Activated T-helper 17 cell treated with anti-CD3 and anti-CD28 coated beads, Interleukin-2, amount 50 U/mL, for 72 hours (primary cell): Measurements from ENCODE around the gene CAMKMT. TPM values are rescaled to one million over a fixed set of nuclear protein-coding genes. Genes with fewer than 3 reads are reported as not detected.

ENCODE experiments used
- ATAC-seq: fragments of 150-1000 bp; cut with Tn5 transposase; replicated peaks from 2 replicates; pipeline ENCODE4 v1.10.0; 2021; ENCODE audit warnings: mild to moderate bottlenecking, moderate library complexity
- H3K27ac Mint-ChIP-seq: one replicate; pipeline ENCODE4 v1.8.0; 2022; ENCODE audit warnings: mixed read lengths
- H3K27me3 Mint-ChIP-seq: one replicate; pipeline ENCODE4 v1.8.0; 2022; ENCODE audit warnings: mixed read lengths
- H3K36me3 Mint-ChIP-seq: one replicate; pipeline ENCODE4 v1.8.0; 2022; ENCODE audit warnings: low read depth, mild to moderate bottlenecking, mixed read lengths
- H3K4me1 Mint-ChIP-seq: one replicate; pipeline ENCODE4 v1.8.0; 2022; ENCODE audit warnings: mixed read lengths
- H3K4me3 Mint-ChIP-seq: one replicate; pipeline ENCODE4 v1.8.0; 2022; ENCODE audit warnings: mild to moderate bottlenecking, mixed read lengths
- H3K9me3 Mint-ChIP-seq: one replicate; pipeline ENCODE4 v1.8.0; 2022; ENCODE audit warnings: mixed read lengths
- total RNA-seq, 2 donors: library from RNA; stranded (reverse); gene quantifications; one replicate each; pipeline ENCODE4 v1.2.3, GENCODE V29; 2022

CAMKMT gene
- total RNA-seq, 2 donors from 2014 or later = 13.4 TPM

DNA sequence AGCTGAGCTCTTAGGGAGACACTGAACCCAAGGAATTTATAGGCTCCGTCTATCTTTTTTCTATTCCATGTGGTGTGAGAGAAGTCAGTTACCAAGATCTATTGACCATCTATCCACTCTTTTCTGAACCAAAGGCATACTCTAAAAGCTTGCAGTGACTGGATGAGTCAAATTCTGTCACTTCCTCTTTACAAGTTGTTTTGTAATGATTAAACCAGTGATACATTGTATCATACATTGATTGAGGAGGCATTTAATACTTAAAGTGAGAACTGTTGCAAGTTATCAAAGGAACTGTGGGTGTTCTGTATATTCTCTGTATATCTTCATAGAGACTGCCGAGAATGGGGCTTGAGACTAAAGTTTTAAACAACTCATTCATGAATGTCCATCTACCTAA is 188.8 kb downstream of the CAMKMT start:
- peak; percentile 68 for ATAC-seq
- H3K36me3 Mint-ChIP-seq = no peaks in the 10 kb centered on the region
- no peak overlapping the region for H3K27ac Mint-ChIP-seq
- H3K27me3 Mint-ChIP-seq = no peaks in the 10 kb centered on the region
- H3K9me3 Mint-ChIP-seq = no peaks in the 10 kb centered on the region
- peaks cover 5% of the 10 kb centered on the region for H3K4me1 Mint-ChIP-seq
- H3K4me3 Mint-ChIP-seq = no peak overlapping the region

DNA sequence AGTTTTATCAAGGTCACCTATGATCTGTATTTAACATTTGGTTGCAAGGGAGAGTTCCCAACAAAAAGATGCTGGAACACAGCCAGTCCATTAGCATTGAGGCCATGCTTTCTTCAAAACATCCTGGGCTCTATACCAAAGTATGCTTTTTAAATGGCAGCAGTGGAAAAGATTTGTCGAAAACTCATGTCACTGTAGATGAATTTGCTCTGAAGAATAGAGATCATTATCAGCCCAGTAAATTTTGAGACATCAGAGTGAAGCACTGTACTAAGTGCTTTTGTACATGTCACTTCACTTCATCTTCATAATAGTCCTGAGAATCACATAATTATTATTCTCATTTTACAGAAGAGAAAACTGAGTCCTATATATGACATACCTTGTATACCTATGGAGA is 189.8 kb downstream of the CAMKMT start:
- no peak overlapping the region for H3K4me3 Mint-ChIP-seq
- peaks cover 5% of the 10 kb centered on the region for H3K4me1 Mint-ChIP-seq
- H3K36me3 Mint-ChIP-seq = no peaks in the 10 kb centered on the region
- no peak for ATAC-seq
- no peaks in the 10 kb centered on the region for H3K27me3 Mint-ChIP-seq
- H3K27ac Mint-ChIP-seq = no peak overlapping the region
- no peaks in the 10 kb centered on the region for H3K9me3 Mint-ChIP-seq

DNA sequence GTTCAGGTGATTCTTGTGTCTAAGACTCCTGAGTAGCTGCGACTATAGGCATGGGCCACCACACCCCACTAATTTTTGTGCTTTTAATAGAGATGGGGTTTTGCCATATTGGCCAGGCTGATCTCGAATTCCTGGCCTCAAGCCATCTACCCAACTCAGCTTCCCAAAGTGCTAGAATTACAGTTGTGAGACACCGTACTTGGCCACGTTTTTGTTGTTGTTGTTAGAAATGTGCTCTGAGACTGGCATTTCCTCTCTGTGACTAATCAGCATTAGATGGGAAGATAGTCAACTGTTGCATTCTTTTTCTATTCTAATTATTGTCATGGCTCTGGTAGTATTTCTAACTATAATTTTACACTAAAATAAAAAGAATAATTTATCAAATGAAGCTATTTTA is 191.7 kb downstream of the CAMKMT start:
- no peak overlapping the region for H3K27ac Mint-ChIP-seq
- no peak overlapping the region for H3K4me3 Mint-ChIP-seq
- H3K9me3 Mint-ChIP-seq = no peaks in the 10 kb centered on the region
- peaks cover 13% of the 10 kb centered on the region for H3K36me3 Mint-ChIP-seq
- H3K27me3 Mint-ChIP-seq = no peaks in the 10 kb centered on the region
- H3K4me1 Mint-ChIP-seq = peaks cover 5% of the 10 kb centered on the region
- no peak for ATAC-seq

DNA sequence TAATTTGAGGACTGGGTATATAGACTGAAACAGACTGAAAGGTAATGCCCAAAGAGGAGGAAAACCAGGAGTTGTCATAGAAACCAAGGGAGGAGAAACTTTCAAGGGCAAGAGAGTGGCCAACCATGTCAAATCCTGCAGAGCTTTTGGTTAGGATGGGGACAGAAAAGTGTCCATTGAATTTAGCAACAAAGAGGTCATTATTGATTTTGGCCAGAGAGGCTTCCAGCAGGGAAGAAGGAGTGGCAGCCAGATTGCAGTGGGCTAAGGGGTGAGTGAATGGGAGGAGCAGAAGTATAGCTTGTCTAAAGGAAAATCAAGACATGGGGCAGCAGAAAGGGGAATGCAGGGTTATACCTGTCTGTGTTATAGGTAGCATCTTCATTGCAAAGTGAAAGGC is 194.0 kb downstream of the CAMKMT start:
- H3K4me1 Mint-ChIP-seq = peaks cover 5% of the 10 kb centered on the region
- H3K27ac Mint-ChIP-seq = no peak overlapping the region
- peaks cover 15% of the 10 kb centered on the region for H3K36me3 Mint-ChIP-seq
- H3K4me3 Mint-ChIP-seq = no peak overlapping the region
- no peaks in the 10 kb centered on the region for H3K9me3 Mint-ChIP-seq
- ATAC-seq = no peak
- H3K27me3 Mint-ChIP-seq = no peaks in the 10 kb centered on the region

DNA sequence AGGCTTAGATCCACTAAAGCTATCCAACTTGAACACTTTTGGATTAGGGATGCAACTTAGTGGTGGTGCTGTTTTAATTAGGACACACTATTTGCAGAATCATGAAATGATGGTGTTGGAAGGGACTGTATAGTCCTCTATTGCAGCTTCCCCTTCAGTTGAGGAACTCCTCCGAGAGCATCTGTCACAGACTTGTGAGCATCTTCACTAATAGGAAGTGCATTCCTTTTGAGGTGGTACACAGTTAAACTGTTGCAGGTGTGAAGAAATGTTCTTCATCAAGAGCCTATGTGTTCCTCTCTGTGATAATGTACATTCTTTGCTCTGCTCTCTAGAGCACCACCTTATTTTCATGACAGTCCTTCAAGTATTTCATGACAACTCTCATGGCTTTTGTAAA is 197.4 kb downstream of the CAMKMT start:
- no peak overlapping the region for H3K4me3 Mint-ChIP-seq
- H3K9me3 Mint-ChIP-seq = no peaks in the 10 kb centered on the region
- H3K27me3 Mint-ChIP-seq = no peaks in the 10 kb centered on the region
- no peak overlapping the region for H3K27ac Mint-ChIP-seq
- peaks cover 15% of the 10 kb centered on the region for H3K36me3 Mint-ChIP-seq
- no peak for ATAC-seq
- peaks cover 5% of the 10 kb centered on the region for H3K4me1 Mint-ChIP-seq

DNA sequence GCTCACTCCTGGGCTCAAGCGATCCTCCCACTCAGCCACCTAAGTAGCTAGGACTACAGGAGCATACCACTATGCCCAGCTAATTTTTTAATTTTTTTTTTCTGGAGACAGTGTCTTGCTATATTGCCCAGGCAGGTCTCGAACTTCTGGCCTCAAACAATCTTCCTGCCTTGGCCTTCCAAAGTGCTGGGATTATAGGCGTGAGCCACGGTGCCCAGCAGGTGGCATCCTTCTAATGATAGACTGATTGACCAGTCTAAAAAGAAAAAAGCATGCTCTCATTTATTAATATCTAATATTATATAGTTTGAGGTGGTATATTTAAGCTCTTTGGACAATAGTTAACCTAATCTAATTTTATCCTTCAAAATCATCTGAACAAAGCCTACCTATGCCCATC is 198.6 kb downstream of the CAMKMT start:
- Mint-ChIP-seq H3K27me3 (no peaks in the 10 kb centered on the region), H3K9me3 (no peaks in the 10 kb centered on the region), H3K4me1 (peaks cover under 1% of the 10 kb centered on the region), H3K4me3 (no peak overlapping the region), H3K27ac (no peak overlapping the region), H3K36me3 (peaks cover 15% of the 10 kb centered on the region)
- ATAC-seq = no peak

DNA sequence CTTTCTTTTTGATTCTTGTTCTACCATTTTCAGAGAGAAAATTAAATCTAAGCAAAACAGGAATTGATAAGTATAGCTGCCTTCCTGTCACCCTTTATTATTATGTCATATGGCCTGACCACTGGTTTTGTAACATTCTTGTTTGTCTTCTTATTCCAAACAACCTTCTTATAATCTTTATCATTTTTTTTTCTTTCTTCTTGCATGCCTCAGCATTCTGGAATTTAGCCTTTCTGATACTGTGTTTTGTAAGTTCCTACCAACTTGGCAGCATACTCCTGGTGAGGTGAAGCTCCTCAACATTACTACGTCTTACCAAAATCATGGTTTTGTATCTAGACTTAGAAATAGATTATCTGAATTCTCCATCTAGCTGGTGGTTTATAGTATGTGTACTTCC is 199.2 kb downstream of the CAMKMT start:
- no peak overlapping the region for H3K4me3 Mint-ChIP-seq
- H3K4me1 Mint-ChIP-seq = no peaks in the 10 kb centered on the region
- H3K27me3 Mint-ChIP-seq = no peaks in the 10 kb centered on the region
- H3K27ac Mint-ChIP-seq = no peak overlapping the region
- ATAC-seq = no peak
- no peaks in the 10 kb centered on the region for H3K9me3 Mint-ChIP-seq
- H3K36me3 Mint-ChIP-seq = peaks cover 15% of the 10 kb centered on the region

DNA sequence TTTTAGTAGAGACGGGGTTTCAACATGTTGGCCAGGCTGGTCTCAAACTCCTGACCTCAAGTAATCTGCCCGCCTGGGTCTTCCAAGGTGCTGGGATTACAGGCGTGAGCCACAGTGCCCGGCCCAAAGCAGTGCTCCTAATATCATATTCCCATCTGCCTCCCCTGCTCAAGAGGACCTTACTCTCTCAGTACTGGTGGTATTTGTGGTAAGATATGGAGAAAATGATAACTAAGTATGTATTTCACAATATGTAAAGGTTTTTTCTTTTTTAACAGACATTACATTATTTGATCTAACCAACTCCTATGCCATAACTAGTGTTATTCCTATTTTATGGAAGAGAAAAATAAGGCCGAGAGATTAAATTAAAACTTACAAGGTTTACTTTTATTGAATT is 201.0 kb downstream of the CAMKMT start:
- no peaks in the 10 kb centered on the region for H3K4me1 Mint-ChIP-seq
- H3K9me3 Mint-ChIP-seq = no peaks in the 10 kb centered on the region
- no peak for ATAC-seq
- H3K36me3 Mint-ChIP-seq = peaks cover 9% of the 10 kb centered on the region
- H3K27me3 Mint-ChIP-seq = no peaks in the 10 kb centered on the region
- H3K4me3 Mint-ChIP-seq = no peak overlapping the region
- no peak overlapping the region for H3K27ac Mint-ChIP-seq

DNA sequence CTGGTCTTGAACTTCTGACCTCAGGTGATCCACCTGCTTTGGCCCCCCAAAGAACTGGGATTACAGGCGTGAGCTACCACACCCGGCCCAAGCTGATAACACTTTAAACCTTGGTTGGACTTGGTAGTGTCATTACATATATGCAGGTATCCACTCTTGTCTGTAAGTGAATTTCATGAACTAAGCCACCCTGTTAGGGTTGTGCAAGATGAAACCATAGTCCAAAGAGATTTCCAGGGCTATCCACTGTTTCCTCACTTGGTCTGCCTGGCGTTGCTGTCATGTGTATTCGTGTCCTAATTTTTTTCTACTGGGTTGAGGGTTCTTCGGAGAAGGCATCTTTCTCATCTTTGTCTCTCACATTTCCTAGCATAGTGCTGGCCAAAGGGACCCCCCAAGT is 203.0 kb downstream of the CAMKMT start:
- Mint-ChIP-seq H3K36me3 (no peaks in the 10 kb centered on the region), H3K4me1 (peaks cover 4% of the 10 kb centered on the region), H3K27ac (no peak overlapping the region), H3K27me3 (no peaks in the 10 kb centered on the region), H3K9me3 (no peaks in the 10 kb centered on the region), H3K4me3 (no peak overlapping the region)
- no peak for ATAC-seq

DNA sequence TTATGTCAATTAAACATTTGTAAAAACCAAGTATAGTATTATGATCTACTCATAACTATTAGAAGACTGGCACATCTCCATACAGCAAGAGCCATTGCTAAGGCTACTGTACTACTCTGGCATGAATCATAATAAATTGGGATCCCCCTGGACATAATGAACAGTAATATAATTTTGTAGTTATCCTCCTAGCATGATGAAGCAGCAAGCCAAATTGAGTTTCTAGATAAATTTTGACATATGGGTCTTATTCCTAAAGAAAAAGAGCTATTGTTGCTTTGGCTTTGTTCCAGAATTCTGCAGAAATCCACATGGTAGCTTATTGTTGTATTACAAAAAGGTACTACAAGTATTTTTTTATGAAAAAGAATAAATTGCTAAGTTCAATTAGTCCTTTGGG is 204.3 kb downstream of the CAMKMT start:
- Mint-ChIP-seq H3K4me3 (no peak overlapping the region), H3K4me1 (peaks cover 11% of the 10 kb centered on the region), H3K27ac (no peak overlapping the region), H3K27me3 (no peaks in the 10 kb centered on the region), H3K9me3 (no peaks in the 10 kb centered on the region), H3K36me3 (no peaks in the 10 kb centered on the region)
- ATAC-seq = no peak

DNA sequence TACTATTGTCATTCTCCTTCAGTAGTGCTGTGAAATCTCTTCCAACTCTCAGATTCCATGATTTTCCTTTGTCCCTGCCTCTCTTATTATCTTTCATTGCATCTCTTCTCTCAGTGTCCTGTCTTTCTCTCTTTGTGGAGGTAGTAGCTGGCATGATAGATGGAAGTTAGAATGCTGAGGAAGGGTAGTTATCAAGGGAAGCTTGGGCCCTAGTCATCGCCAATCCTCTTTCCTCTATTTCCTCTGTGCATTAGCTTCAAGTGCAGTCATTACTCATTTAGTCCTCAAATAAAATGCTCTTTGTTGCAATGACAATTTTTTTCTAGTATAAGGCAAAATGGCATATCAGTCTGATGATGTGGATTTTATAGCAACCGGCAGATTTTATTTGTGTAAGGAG is 207.7 kb downstream of the CAMKMT start:
- no peak for ATAC-seq
- Mint-ChIP-seq H3K4me3 (no peak overlapping the region), H3K27ac (no peak overlapping the region), H3K36me3 (no peaks in the 10 kb centered on the region), H3K4me1 (peaks cover 18% of the 10 kb centered on the region), H3K27me3 (no peaks in the 10 kb centered on the region), H3K9me3 (no peaks in the 10 kb centered on the region)

DNA sequence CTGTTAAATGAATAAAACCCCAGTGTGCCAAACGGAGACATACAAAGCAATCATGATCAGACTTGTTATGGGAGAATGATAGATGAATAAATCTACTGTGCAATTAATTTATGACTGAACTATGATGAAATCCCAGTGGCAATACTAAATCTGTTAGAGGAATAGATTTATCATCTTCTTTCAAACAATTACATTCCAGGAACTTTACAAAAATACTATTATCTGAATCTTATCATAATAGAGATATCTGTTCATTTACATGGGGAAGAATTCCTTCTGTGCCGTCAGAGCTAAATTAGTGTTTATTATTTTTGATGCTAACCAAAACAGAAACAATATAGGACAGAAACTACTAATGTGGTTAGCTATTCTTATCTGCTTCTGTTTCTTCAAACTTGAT is 208.5 kb downstream of the CAMKMT start:
- H3K4me3 Mint-ChIP-seq = no peak overlapping the region
- H3K36me3 Mint-ChIP-seq = no peaks in the 10 kb centered on the region
- peaks cover 18% of the 10 kb centered on the region for H3K4me1 Mint-ChIP-seq
- H3K27ac Mint-ChIP-seq = peak overlapping the region; percentile 16
- no peak for ATAC-seq
- no peaks in the 10 kb centered on the region for H3K9me3 Mint-ChIP-seq
- H3K27me3 Mint-ChIP-seq = no peaks in the 10 kb centered on the region

DNA sequence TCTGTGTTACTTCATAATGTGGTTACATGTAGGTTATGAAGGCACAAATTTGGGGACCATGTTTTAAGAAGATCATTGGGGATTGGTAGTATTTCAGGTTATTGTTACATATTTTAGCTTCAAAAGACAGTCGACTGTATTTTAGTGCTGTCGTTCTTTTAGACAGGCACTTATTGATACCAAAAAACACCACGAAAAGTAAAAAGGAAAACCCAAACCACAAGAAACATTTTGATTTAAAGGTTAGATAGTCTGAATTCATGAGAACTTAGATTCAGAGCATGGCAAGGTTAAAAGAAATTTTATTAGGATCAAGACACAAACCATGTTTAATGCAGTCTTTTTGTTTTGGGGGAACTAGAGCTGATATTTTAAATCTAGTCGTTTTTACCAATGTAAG is 209.0 kb downstream of the CAMKMT start:
- Mint-ChIP-seq H3K4me1 (peaks cover 18% of the 10 kb centered on the region), H3K27me3 (no peaks in the 10 kb centered on the region), H3K4me3 (no peak overlapping the region), H3K9me3 (no peaks in the 10 kb centered on the region), H3K27ac (peak overlapping the region; percentile 16), H3K36me3 (no peaks in the 10 kb centered on the region)
- ATAC-seq = no peak

DNA sequence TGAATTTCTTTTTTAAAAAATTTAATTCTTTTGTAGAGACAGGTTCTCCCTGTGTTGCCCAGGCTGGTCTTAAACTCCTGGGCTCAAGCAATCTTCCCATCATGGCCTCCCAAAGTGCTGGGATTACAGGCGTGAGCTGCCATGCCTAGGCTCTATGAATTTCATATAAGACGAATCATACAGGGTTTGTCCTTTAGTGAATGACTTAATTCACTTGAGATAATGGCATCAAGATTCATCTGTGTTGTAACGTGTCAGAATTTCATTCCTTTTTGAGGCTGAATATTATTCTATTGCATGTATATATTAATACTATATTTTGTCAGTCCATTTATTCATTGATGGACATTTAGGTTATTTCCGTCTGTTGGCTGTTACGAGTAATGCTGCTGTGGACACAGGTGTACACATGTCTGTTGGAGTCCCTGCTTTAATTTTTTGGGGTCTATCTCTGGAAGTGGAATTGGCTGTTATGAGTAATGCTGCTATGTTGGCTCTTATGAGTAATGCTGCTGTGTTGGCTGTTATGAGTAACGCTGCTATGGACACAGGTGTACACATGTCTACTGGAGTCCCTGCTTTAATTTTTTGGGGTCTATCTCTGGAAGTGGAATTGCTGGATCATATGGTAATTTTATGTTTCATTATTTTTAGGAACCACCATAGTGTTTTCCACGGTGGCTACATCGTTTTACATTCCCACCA is 210.6 kb downstream of the CAMKMT start:
- no peaks in the 10 kb centered on the region for H3K9me3 Mint-ChIP-seq
- H3K36me3 Mint-ChIP-seq = no peaks in the 10 kb centered on the region
- H3K4me1 Mint-ChIP-seq = peaks cover 18% of the 10 kb centered on the region
- no peak overlapping the region for H3K4me3 Mint-ChIP-seq
- ATAC-seq = peak; percentile 56
- H3K27ac Mint-ChIP-seq = no peak overlapping the region
- no peaks in the 10 kb centered on the region for H3K27me3 Mint-ChIP-seq

DNA sequence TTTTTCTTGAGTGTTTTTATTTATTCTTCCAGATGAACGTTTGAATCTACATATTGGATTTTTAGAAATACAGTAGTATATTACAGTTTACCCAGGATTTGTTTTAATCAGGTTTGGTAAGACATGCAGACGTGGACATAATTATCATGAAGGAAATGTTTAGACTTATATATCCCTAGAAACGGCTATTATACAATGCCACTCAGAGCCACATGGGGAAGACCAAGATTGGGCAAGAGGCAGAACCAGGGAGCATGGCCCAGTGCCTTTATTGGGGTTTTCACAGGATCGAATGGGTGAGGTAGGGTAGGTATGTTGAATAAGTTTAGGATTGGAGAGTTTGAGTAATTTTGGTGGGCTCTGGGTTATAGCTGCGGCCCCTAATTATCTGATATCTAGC is 212.2 kb downstream of the CAMKMT start:
- Mint-ChIP-seq H3K9me3 (no peaks in the 10 kb centered on the region), H3K27me3 (no peaks in the 10 kb centered on the region), H3K4me3 (no peak overlapping the region), H3K27ac (no peak overlapping the region), H3K4me1 (peaks cover 26% of the 10 kb centered on the region), H3K36me3 (no peaks in the 10 kb centered on the region)
- no peak for ATAC-seq
